HL-60 (cell line): ENCODE results near the gene CAMSAP2.

Experiments used
- REST ChIP-seq: IDR thresholded peaks from 2 replicates; pipeline ENCODE4 v1.6.1; 2012; ENCODE audit warnings: low read depth; ENCODE audit not compliant: insufficient replicate concordance
- TF ChIP-seq, protein P1 (sequence below): IDR thresholded peaks from one replicate; pipeline ENCODE4 v1.5.1; 2011; ENCODE audit warnings: low read length, control low read depth, inconsistent platforms; ENCODE audit not compliant: insufficient read depth

DNA sequence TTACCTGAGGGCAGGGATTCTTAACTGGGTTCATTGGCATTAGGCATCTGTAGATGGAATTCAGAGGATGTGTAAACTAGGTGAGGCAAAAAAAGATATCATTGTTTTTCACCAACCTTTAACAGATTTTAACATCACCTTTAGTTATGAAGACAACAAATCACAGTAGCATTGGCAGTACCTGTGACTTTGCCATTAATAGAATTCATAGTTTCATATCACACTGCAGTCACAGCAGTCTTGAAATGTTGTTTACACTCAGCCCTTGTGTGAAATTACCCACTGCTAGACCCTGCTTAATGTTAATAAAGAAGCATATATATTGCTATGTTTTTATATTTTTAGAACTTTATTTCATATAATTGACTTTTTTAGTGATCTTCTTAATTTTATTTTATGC lies 154.3 kb downstream of the CAMSAP2 start:
- TF ChIP-seq, protein P1, sequence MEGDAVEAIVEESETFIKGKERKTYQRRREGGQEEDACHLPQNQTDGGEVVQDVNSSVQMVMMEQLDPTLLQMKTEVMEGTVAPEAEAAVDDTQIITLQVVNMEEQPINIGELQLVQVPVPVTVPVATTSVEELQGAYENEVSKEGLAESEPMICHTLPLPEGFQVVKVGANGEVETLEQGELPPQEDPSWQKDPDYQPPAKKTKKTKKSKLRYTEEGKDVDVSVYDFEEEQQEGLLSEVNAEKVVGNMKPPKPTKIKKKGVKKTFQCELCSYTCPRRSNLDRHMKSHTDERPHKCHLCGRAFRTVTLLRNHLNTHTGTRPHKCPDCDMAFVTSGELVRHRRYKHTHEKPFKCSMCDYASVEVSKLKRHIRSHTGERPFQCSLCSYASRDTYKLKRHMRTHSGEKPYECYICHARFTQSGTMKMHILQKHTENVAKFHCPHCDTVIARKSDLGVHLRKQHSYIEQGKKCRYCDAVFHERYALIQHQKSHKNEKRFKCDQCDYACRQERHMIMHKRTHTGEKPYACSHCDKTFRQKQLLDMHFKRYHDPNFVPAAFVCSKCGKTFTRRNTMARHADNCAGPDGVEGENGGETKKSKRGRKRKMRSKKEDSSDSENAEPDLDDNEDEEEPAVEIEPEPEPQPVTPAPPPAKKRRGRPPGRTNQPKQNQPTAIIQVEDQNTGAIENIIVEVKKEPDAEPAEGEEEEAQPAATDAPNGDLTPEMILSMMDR = no peak
- no peak for TF ChIP-seq REST
